Measurements from ENCODE around the gene ACSL1.

The ACSL1 gene

DNA sequence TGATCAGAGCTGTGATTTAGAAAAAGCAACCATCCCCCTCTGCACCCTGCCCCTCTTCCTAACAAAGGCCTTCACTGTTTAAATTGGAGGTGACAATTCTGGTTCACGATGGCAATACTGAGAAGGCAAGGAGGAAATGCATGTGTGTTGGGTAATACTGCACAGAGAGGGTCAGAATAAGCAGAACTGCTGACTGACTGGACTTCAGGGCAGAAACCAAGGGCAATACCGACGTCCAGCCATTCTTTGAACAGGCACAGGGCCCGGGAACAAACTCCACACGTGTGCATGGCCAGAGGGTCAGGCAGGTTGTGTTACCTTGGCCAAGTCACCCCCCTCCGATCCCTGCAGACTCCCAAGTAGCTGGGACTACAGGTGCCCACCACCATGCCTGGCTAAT lies 6.0 kb downstream of the ACSL1 start:
- Histone ChIP-seq H3K4me3 (ENCODE audit: low read length) (no peak overlapping the region), H3K36me3 (ENCODE audit: insufficient read depth, low read length) (no peaks in the 10 kb centered on the region), H3K9me3 (replicated peaks; ENCODE audit: low read length) (no peaks in the 10 kb centered on the region), H3K27me3 (ENCODE audit: control insufficient read depth, insufficient read depth, low read length) (no peaks in the 10 kb centered on the region), H3K4me1 (ENCODE audit: control insufficient read depth, insufficient read depth, low read length) (peaks cover 12% of the 10 kb centered on the region), H3K4me2 (ENCODE audit: low read length) (no peak overlapping the region), H3K9ac (ENCODE audit: low read depth, low read length) (no peak overlapping the region)

DNA sequence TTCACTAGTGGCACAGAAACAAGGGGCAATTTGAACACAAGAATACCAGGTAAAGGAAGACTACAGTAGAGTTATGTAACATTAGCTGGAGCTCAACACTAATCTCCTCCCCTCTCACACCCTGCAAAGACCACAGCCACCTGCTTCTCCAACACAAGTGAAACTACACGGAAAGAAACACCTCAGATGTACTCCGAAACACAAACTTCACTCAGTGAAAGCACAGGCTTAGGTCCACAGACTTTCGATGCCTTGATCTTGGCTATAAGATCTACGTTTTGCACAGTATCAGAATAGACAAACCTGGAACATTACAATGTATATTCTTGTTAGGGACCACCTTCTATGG lies 7.6 kb downstream of the ACSL1 start:
- H3K9ac ChIP-seq (ENCODE audit: low read depth, low read length): no peak overlapping the region
- no peaks in the 10 kb centered on the region for H3K27me3 ChIP-seq (ENCODE audit: control insufficient read depth, insufficient read depth, low read length)
- H3K9me3 ChIP-seq (replicated peaks; ENCODE audit: low read length): no peaks in the 10 kb centered on the region
- no peak overlapping the region for H3K4me3 ChIP-seq (ENCODE audit: low read length)
- H3K4me2 ChIP-seq (ENCODE audit: low read length): no peak overlapping the region
- no peaks in the 10 kb centered on the region for H3K36me3 ChIP-seq (ENCODE audit: insufficient read depth, low read length)
- peaks cover 24% of the 10 kb centered on the region for H3K4me1 ChIP-seq (ENCODE audit: control insufficient read depth, insufficient read depth, low read length)

DNA sequence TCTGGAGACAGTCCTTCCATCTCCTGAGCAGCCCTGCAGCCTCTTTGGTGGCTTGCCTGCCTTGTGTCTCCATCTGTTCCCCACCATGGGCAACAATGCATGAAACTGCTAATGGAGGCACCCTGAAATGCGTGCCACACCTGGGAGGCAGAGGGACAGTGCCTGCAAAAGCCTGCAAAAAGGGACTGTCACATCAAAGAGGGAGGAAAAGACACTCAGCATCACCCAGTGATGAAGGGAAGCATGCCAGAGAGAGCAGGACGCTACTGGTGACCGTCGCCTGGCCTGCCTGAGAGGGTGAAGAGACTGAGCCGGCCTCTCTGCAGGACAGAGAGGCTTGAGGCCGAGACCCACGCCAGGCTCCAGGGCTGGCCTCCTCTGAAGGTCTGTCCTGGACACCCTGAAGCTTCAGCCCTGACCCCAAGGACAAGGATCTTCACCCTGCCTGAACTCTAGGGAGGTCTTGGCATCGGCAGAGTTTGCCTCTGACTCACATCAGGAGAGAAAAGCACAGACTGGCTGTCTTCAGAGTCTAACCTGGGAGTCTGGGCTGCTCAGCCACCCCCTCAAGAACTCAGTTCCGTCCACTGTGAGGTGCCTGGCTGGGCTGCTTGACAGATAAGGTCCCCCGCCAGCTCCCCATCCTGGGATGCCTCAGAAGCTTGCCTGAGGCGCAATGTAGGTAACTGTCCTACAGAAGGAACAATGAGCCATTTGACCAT lies 8.1 kb downstream of the ACSL1 start:
- Histone ChIP-seq H3K9me3 (replicated peaks; ENCODE audit: low read length) (no peaks in the 10 kb centered on the region), H3K36me3 (ENCODE audit: insufficient read depth, low read length) (no peaks in the 10 kb centered on the region), H3K4me3 (ENCODE audit: low read length) (no peak overlapping the region), H3K27me3 (ENCODE audit: control insufficient read depth, insufficient read depth, low read length) (no peaks in the 10 kb centered on the region), H3K4me1 (ENCODE audit: control insufficient read depth, insufficient read depth, low read length) (peaks cover 29% of the 10 kb centered on the region), H3K4me2 (ENCODE audit: low read length) (no peak overlapping the region), H3K9ac (ENCODE audit: low read depth, low read length) (no peak overlapping the region)

DNA sequence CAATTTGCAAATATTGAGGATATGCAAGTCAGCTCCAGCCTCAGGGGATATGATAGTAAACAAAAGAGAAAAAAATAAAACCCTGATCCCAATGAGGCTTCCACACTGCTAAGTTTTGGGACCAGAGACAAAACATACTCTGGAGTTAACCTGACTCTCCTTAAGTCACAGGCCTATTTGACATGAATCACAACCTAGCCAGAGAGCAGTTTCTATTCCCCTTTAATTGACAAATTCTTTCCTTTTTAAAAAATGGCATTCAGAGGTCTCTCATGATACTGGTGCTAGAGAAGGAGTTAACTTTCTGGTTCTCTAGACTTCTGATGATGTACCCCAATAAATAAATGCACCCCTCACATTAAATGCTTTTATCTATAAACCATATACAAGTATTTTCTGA lies 8.8 kb downstream of the ACSL1 start:
- Histone ChIP-seq H3K4me1 (ENCODE audit: control insufficient read depth, insufficient read depth, low read length) (peaks cover 36% of the 10 kb centered on the region), H3K27me3 (ENCODE audit: control insufficient read depth, insufficient read depth, low read length) (no peaks in the 10 kb centered on the region), H3K9ac (ENCODE audit: low read depth, low read length) (no peak overlapping the region), H3K4me3 (ENCODE audit: low read length) (no peak overlapping the region), H3K9me3 (replicated peaks; ENCODE audit: low read length) (no peaks in the 10 kb centered on the region), H3K36me3 (ENCODE audit: insufficient read depth, low read length) (no peaks in the 10 kb centered on the region), H3K4me2 (ENCODE audit: low read length) (no peak overlapping the region)

DNA sequence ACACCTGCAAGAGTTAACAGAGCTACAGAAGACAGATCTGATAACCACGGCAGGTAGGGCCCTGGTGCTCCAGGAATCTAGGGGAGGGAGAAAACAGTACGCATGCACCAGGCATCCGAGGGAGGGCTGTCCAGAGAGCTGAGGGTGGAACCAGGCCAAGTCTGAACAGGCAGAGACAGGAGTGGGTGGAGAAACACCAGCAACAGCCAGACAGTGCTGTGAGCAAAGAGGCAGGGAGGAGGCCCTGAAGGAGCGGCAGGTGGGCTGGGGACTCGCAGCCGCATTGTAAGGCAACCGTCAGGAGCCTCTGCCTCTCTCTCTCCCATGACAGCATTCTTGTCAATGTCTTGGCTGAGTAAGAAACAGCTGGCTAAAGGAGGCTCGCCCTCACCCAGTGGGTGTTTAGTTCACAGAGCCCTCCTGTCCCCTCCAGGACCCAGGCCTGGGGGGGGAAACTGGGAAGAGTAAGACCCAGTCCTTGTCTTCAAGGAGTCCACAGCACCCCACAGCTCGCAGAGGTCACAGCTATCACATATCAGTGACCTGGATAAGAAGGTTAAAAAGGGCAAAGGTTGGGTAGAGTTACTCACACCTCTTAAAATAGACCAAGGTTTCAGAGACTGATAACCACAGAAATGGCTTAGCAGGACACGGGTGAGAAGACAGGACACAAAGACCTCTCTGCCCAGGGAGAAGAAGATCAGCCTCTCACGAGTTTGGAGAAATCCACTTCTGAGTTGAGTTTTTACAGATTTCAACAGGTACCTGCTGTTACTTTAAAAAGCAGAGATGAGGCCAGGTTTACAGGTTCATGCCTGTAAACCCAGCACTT lies 10.5 kb downstream of the ACSL1 start:
- Histone ChIP-seq H3K4me3 (ENCODE audit: low read length) (peak overlapping the region; percentile 47), H3K9me3 (replicated peaks; ENCODE audit: low read length) (no peaks in the 10 kb centered on the region), H3K36me3 (ENCODE audit: insufficient read depth, low read length) (no peaks in the 10 kb centered on the region), H3K4me2 (ENCODE audit: low read length) (peak overlapping the region; percentile 73), H3K27me3 (ENCODE audit: control insufficient read depth, insufficient read depth, low read length) (no peaks in the 10 kb centered on the region), H3K9ac (ENCODE audit: low read depth, low read length) (peak overlapping the region; percentile 13), H3K4me1 (ENCODE audit: control insufficient read depth, insufficient read depth, low read length) (peaks cover 38% of the 10 kb centered on the region)

DNA sequence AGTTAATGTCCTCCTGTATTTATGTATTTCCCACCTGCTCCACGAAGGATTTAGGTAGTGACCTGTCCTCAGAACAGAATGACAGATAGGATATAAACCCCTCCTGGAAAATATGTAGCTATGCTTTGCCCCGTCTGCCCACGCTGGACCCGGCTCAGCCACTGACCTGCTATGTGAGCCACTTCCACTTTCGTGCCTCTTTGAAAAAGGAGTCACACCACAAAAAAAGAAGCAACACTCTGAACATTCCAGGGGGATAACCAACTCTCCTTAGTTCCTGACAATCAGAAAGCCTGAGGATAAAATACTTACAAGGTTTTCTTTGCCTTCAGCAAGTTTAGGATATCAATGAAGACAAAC lies 11.1 kb downstream of the ACSL1 start:
- H3K4me2 ChIP-seq (ENCODE audit: low read length): peak overlapping the region; percentile 73
- H3K9ac ChIP-seq (ENCODE audit: low read depth, low read length): peak overlapping the region; percentile 19
- H3K27me3 ChIP-seq (ENCODE audit: control insufficient read depth, insufficient read depth, low read length): no peaks in the 10 kb centered on the region
- H3K36me3 ChIP-seq (ENCODE audit: insufficient read depth, low read length): no peaks in the 10 kb centered on the region
- H3K4me1 ChIP-seq (ENCODE audit: control insufficient read depth, insufficient read depth, low read length): peaks cover 38% of the 10 kb centered on the region
- no peaks in the 10 kb centered on the region for H3K9me3 ChIP-seq (replicated peaks; ENCODE audit: low read length)
- peak overlapping the region; percentile 47 for H3K4me3 ChIP-seq (ENCODE audit: low read length)

DNA sequence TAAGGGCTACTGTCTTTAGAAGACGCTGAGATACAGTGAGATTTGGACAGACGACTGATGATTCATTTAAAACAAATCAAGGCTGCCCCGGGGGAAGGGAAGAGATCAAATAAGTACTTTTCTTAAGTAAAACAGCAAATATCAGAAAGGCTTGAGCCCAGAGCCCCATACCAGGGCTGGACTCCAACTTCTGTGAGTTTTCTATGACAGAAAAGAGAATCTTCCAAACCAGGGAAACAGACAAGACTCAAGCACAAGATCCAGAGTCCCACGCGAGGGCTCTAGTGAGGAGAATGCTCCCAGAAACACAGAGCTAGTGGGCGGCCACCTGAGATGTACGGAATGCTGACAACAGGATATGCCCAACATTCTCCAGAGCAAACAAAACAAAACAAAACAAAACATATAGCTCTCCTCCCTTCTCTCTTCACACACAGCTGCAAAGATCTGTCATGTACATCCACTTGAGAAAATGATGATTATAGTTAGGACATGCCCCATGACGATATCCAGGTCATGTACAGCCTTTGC lies 13.1 kb downstream of the ACSL1 start:
- Histone ChIP-seq H3K9me3 (replicated peaks; ENCODE audit: low read length) (no peaks in the 10 kb centered on the region), H3K4me3 (ENCODE audit: low read length) (no peak overlapping the region), H3K4me1 (ENCODE audit: control insufficient read depth, insufficient read depth, low read length) (peaks cover 53% of the 10 kb centered on the region), H3K4me2 (ENCODE audit: low read length) (peak overlapping the region; percentile 68), H3K9ac (ENCODE audit: low read depth, low read length) (no peak overlapping the region), H3K36me3 (ENCODE audit: insufficient read depth, low read length) (no peaks in the 10 kb centered on the region), H3K27me3 (ENCODE audit: control insufficient read depth, insufficient read depth, low read length) (no peaks in the 10 kb centered on the region)

DNA sequence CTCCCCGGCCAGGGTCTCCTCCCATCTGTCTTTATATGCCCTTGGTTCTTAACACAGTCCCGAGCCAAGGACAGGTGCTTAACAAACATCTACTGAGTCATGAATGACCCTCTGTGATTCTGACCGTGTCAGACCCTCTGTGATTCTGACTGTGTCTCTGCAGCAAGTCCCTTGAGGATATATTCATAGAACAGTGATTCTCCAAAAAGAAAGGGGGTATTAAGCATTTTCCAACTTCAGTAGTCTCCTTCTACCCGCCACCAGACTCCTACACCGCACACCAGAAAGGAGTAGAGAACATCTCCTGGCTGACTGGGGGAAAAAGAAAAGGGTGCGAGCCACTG lies 13.6 kb downstream of the ACSL1 start:
- no peaks in the 10 kb centered on the region for H3K9me3 ChIP-seq (replicated peaks; ENCODE audit: low read length)
- no peaks in the 10 kb centered on the region for H3K27me3 ChIP-seq (ENCODE audit: control insufficient read depth, insufficient read depth, low read length)
- H3K36me3 ChIP-seq (ENCODE audit: insufficient read depth, low read length): no peaks in the 10 kb centered on the region
- peaks cover 58% of the 10 kb centered on the region for H3K4me1 ChIP-seq (ENCODE audit: control insufficient read depth, insufficient read depth, low read length)
- no peak overlapping the region for H3K9ac ChIP-seq (ENCODE audit: low read depth, low read length)
- H3K4me2 ChIP-seq (ENCODE audit: low read length): peak overlapping the region; percentile 68
- no peak overlapping the region for H3K4me3 ChIP-seq (ENCODE audit: low read length)

DNA sequence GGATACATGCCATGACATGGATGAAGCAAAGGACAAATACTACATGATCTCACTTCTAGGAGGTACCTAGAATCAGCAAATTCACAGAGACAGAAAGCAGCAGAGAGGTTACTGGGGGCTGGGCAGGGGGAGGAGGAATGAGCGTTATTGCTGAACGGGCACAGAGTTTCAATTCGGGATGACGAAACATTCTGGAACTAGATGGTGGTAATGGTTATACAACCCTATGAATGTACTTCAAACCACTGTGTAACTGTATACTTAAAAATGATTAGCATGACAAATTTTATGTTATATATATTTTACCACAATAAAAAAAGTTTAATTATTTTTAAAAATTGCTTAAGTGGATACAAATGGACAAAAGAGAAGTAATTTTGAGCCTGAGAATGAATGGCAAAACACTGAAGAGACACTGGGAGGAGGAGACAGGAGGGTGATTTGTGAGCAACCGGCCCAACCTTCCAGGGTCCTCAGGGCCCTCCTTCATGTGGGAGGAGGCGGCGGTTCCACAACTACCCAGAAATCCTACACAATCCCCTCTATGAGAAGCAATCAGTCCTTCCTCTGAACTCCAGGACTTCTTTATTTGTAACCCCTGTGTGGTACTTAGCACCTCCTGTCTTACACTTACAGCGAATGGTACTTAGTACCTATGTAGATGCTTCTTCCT lies 14.1 kb downstream of the ACSL1 start:
- Histone ChIP-seq H3K4me3 (ENCODE audit: low read length) (no peak overlapping the region), H3K9me3 (replicated peaks; ENCODE audit: low read length) (no peaks in the 10 kb centered on the region), H3K9ac (ENCODE audit: low read depth, low read length) (no peak overlapping the region), H3K4me1 (ENCODE audit: control insufficient read depth, insufficient read depth, low read length) (peaks cover 58% of the 10 kb centered on the region), H3K27me3 (ENCODE audit: control insufficient read depth, insufficient read depth, low read length) (no peaks in the 10 kb centered on the region), H3K4me2 (ENCODE audit: low read length) (no peak overlapping the region), H3K36me3 (ENCODE audit: insufficient read depth, low read length) (no peaks in the 10 kb centered on the region)

DNA sequence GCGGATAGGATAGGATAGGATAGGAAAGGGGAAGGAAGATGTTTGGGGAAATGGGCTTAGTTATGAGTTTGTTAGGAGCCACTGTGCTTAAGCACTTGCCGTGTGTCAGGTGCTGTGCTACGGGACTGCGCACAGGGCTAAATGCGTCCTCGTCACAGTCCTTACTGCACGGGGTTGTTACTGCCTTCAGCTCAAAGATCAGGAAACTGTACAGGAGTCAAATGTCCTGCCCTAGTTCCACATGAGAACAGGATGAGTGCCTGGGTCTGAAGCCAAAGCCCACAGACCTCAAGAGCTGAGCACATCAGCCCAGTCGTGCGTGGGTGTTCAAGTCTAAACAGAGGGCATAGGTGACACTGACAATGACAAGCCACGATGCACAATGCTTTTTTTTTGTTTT lies 15.0 kb downstream of the ACSL1 start:
- Histone ChIP-seq H3K4me3 (ENCODE audit: low read length) (no peak overlapping the region), H3K4me1 (ENCODE audit: control insufficient read depth, insufficient read depth, low read length) (peaks cover 61% of the 10 kb centered on the region)

DNA sequence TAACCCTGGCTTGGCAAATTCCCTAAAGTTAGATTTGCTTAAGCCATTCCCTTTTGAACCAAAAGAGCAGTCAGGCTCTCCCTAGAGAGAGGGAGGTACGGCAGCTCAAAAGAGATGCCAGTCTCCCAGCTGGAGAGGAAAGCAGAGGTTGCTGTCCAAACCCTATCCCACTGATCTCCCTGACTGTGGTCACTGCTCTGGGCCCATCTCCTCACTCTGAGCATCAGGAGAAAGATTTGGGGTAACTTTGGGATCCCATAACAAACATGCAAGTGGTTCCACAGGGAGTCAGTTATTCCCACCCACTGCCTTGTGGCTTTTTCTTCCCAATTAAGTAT lies 17.1 kb downstream of the ACSL1 start:
- Histone ChIP-seq H3K4me1 (ENCODE audit: control insufficient read depth, insufficient read depth, low read length) (peaks cover 49% of the 10 kb centered on the region), H3K9me3 (replicated peaks; ENCODE audit: low read length) (no peaks in the 10 kb centered on the region), H3K4me3 (ENCODE audit: low read length) (no peak overlapping the region), H3K4me2 (ENCODE audit: low read length) (peak overlapping the region; percentile 59), H3K36me3 (ENCODE audit: insufficient read depth, low read length) (no peaks in the 10 kb centered on the region), H3K27me3 (ENCODE audit: control insufficient read depth, insufficient read depth, low read length) (no peaks in the 10 kb centered on the region), H3K9ac (ENCODE audit: low read depth, low read length) (no peak overlapping the region)

More for the DNA sequence above, 15.0 kb downstream of the ACSL1 start:
- H3K27me3 ChIP-seq (ENCODE audit: control insufficient read depth, insufficient read depth, low read length): no peaks in the 10 kb centered on the region
- H3K9me3 ChIP-seq (replicated peaks; ENCODE audit: low read length): no peaks in the 10 kb centered on the region
- no peaks in the 10 kb centered on the region for H3K36me3 ChIP-seq (ENCODE audit: insufficient read depth, low read length)
- H3K4me2 ChIP-seq (ENCODE audit: low read length): no peak overlapping the region
- H3K9ac ChIP-seq (ENCODE audit: low read depth, low read length): no peak overlapping the region

Data from skeletal muscle satellite cell (primary cell).